ENCODE results near the gene ZFYVE16.
"Not testable (repeated sequence)": the region's sequence is repeated elsewhere in the genome, so short reads cannot be mapped to it uniquely, and the experiment has no call there.

The ZFYVE16 gene

DNA sequence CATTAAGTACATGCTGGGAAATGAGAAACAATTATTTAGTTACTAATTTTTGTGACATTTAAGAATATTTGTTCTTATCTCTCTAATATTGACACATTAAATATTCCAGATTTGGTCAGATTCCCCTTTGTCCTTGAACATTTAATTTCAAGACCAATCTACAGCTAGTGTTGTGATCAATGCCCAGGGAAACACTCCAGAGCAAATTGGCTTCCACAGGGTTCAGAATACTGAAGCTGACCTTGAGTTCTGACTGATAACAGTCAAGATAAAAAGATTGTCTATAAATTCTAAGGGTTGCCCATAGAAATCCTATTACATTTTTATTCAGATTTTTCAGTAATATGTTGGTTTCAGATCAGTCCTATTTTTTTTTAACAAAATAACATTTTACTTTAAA is 31.3 kb downstream of the ZFYVE16 start:
- in situ Hi-C loops (cut with MboI; ENCODE audit: low pct_unique_long_range_greater_than_20kb, low sequenced_read_pairs, unreplicated experiment) = no loop called here
- TF ChIP-seq, protein P1, sequence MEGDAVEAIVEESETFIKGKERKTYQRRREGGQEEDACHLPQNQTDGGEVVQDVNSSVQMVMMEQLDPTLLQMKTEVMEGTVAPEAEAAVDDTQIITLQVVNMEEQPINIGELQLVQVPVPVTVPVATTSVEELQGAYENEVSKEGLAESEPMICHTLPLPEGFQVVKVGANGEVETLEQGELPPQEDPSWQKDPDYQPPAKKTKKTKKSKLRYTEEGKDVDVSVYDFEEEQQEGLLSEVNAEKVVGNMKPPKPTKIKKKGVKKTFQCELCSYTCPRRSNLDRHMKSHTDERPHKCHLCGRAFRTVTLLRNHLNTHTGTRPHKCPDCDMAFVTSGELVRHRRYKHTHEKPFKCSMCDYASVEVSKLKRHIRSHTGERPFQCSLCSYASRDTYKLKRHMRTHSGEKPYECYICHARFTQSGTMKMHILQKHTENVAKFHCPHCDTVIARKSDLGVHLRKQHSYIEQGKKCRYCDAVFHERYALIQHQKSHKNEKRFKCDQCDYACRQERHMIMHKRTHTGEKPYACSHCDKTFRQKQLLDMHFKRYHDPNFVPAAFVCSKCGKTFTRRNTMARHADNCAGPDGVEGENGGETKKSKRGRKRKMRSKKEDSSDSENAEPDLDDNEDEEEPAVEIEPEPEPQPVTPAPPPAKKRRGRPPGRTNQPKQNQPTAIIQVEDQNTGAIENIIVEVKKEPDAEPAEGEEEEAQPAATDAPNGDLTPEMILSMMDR (IDR thresholded peaks at IDR 0.05; ENCODE audit: extremely low read depth, insufficient read depth, missing control alignments) = no peak
- no peak for DNase-seq (ENCODE audit: low spot score)

DNA sequence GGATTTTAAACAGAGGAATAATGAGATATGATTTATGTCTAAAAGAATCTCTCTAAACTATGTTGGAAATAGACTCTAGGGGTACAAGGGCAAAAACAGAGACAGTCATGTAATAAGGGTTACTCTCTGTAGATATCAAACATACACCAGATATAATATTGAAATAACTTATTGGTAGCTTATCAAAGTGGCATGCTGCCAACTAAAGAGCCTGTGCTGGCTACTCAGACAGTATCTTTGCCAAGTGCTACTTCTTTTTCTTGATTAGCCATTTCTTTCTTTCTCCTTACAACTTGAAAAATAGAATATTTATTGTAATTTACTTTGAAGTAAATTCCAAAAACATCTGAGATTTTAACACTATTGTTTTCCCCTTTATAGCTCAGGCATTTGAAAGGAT is 34.9 kb downstream of the ZFYVE16 start:
- no peak for DNase-seq (ENCODE audit: low spot score)
- TF ChIP-seq, protein P1 (IDR thresholded peaks at IDR 0.05; ENCODE audit: extremely low read depth, insufficient read depth, missing control alignments) = no peak
- in situ Hi-C loops (cut with MboI; ENCODE audit: low pct_unique_long_range_greater_than_20kb, low sequenced_read_pairs, unreplicated experiment) = no loop called here

DNA sequence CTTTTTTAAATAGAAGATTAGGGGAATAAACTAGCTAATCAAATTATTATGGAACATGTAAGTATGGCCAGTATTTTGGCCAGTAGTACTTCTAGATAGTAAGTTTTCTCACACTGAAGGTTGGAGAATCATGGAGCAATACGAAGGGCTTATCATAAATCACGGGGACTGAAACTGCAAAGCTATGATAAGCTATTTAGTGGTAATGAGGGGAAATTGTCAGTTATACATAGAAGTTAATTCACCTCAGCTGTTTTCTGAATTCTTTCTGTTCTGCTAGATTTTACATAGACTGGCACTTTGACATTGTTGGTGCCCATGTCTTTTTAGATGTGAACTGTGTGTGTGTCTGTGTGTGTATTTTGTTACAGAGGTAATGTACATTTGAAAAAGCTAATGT is 45.5 kb downstream of the ZFYVE16 start:
- in situ Hi-C loops (cut with MboI; ENCODE audit: low pct_unique_long_range_greater_than_20kb, low sequenced_read_pairs, unreplicated experiment) = no loop called here
- DNase-seq (ENCODE audit: low spot score) = no peak
- TF ChIP-seq, protein P1 (IDR thresholded peaks at IDR 0.05; ENCODE audit: extremely low read depth, insufficient read depth, missing control alignments) = no peak

DNA sequence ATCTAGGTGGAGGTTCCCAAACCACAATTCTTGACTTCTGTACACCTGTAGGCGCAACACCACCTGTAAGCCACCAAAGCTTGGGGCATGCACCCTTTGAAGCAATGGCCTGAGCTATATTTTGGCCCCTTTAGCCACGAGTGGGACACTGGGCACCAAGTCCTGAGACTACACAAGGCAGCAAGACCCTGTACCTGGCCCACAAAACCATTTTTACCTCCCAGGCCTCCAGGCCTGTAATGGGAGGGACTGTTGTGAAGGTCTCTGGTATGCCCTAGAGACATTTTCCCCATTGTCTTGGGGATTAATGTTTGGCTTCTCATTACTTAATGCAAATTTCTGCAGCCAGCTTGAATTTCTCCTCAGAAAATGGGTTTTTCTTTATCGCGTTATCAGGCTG is 55.4 kb downstream of the ZFYVE16 start:
- in situ Hi-C loops (cut with MboI; ENCODE audit: low pct_unique_long_range_greater_than_20kb, low sequenced_read_pairs, unreplicated experiment) = no loop called here
- no peak for DNase-seq (ENCODE audit: low spot score)
- TF ChIP-seq, protein P1 (IDR thresholded peaks at IDR 0.05; ENCODE audit: extremely low read depth, insufficient read depth, missing control alignments) = no peak

DNA sequence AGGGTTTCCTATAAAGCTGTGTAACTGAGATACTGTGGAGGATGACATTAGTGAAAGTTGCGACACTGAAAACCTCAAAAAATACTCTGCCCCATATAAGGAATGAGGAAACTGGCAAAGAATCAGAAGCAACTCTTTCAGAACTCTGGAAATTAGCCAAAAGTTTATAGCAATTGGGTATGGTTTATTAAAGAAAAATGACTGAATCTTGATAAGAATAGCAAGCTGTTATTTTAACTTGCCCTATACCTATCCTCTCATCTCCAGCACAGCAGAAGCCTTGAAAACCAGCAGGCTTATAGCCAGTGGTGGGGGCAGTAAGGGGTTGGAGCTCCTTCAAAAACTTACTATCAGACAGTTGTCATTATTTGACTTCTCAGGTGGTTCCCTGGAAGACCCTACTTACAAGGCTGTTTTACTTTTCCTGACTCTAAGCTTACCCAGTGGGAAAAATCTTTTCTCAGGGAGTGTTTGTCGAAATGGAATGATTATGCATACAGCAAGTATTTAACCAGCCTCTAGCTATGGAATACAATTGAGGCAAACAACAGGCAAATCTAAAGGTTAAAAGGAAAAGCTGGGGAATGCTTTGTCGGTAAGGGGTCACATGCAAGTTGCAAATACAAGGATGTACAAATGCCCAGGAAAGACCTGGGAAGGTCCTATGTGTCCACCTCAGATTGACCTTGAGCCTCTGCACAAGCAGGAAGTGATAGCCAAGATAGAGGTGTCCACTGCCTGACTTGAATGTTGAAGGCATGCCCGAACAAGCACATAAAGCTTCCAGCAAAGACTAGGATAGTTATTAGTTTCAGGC is 59.0 kb downstream of the ZFYVE16 start:
- TF ChIP-seq, protein P1 (IDR thresholded peaks at IDR 0.05; ENCODE audit: extremely low read depth, insufficient read depth, missing control alignments) = no peak
- in situ Hi-C loops (cut with MboI; ENCODE audit: low pct_unique_long_range_greater_than_20kb, low sequenced_read_pairs, unreplicated experiment) = no loop called here
- no peak for DNase-seq (ENCODE audit: low spot score)

DNA sequence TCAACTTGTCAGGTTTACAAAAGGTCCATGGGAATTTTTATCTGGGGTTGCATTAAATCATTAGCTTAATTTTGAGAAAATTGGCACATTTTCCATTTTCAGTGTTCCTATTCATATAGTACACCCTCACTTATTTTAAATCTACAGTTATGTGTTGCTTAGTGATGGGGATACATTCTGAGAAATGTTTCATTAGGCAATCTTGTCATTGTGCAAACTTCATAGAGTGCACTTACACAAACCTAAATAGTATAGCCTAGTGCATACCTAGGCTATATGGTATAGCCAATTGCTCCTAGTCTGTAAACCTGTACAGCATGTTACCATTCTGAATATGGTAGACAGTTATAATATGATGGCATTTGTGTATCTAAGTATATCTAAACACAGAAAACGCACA is 60.3 kb downstream of the ZFYVE16 start:
- in situ Hi-C loops (cut with MboI; ENCODE audit: low pct_unique_long_range_greater_than_20kb, low sequenced_read_pairs, unreplicated experiment) = no loop called here
- DNase-seq (ENCODE audit: low spot score) = no peak
- TF ChIP-seq, protein P1 (IDR thresholded peaks at IDR 0.05; ENCODE audit: extremely low read depth, insufficient read depth, missing control alignments) = no peak

DNA sequence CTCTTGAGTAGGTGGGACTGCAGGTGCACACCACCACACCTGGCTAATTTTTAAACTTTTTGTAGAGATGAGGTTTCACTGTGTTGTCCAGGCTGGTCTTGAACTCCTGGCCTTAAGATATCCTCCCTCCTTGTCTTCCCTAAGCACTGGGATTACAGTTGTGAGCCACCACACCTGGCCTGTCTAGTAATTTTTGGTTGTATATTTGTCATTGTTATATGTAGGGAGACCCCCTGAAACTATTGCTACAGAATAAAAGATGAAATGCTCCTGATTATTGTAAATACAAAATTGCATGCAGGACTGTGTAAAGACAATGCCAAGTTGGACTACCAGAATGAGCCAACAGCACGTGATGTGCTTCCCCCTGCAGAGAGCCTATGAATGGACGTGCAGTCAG is 62.8 kb downstream of the ZFYVE16 start:
- in situ Hi-C loops (cut with MboI; ENCODE audit: low pct_unique_long_range_greater_than_20kb, low sequenced_read_pairs, unreplicated experiment); DNase-seq (ENCODE audit: low spot score): not testable (repeated sequence)

All from GM13977 (cell line).